ENCODE results near the gene BCAS2. TPM values are rescaled to one million over a fixed set of nuclear protein-coding genes. Genes with fewer than 3 reads are reported as not detected.

The BCAS2 gene
- total and polyA plus RNA-seq, 2 experiments from 2014 or later, result 26.2 to 66.1 TPM

DNA sequence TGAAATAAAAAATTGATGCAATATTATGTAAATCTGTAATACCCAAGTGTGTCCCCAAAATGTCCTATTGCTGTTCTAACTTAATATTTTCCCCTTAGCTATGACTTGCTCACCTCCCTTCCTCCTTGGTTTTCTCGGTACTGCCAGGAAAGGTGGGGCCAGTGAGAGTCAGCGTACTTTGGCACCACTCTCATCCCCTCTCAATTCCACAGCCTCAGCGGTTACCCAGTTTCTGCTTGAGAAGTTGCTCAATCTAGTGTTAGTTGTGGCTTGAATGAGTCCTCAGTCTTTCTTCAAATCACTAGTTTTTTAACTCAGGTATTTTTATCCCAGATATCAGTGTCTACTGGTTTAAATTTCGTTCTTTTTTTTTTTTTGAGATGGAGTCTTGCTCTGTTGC, 32.3 kb downstream of the BCAS2 start:
- H3K27me3 ChIP-seq, result no peaks in the 10 kb centered on the region
- no peaks in the 10 kb centered on the region for H3K4me1 ChIP-seq (ENCODE audit: low read depth)
- TF ChIP-seq, protein P1, sequence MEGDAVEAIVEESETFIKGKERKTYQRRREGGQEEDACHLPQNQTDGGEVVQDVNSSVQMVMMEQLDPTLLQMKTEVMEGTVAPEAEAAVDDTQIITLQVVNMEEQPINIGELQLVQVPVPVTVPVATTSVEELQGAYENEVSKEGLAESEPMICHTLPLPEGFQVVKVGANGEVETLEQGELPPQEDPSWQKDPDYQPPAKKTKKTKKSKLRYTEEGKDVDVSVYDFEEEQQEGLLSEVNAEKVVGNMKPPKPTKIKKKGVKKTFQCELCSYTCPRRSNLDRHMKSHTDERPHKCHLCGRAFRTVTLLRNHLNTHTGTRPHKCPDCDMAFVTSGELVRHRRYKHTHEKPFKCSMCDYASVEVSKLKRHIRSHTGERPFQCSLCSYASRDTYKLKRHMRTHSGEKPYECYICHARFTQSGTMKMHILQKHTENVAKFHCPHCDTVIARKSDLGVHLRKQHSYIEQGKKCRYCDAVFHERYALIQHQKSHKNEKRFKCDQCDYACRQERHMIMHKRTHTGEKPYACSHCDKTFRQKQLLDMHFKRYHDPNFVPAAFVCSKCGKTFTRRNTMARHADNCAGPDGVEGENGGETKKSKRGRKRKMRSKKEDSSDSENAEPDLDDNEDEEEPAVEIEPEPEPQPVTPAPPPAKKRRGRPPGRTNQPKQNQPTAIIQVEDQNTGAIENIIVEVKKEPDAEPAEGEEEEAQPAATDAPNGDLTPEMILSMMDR (IDR thresholded peaks at IDR 0.05; ENCODE audit: low read depth, low read length), result no peak
- no peaks in the 10 kb centered on the region for H3K9me3 ChIP-seq (ENCODE audit: low read depth)
- DNase-seq (ENCODE audit: low read depth in 1 of 2, low spot score in 1 of 2), result peak in 1 of 2 donors; percentile 29
- no peaks in the 10 kb centered on the region for H3K36me3 ChIP-seq
- H3K27ac ChIP-seq, result no peak overlapping the region
- no peak overlapping the region for H3K4me3 ChIP-seq

DNA sequence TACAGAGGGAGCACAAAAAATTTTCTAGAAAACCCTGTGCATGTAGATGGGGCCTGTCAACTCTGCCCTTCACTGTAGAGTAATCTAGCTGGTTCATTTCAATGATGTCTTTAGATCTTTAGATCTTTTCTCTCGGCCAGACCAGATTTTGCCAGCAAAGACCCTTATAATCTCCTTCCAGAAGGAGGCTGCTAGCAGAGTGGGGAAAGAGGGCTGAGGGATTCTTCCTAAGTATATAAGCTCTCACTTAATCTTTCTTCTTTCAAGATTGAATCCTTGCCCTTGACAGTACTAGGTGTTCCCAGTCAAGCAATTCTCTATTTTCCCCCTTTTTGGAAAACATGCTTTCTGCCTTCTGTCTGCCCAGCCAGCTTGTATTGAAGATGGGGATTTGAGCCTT, 34.3 kb downstream of the BCAS2 start:
- no peaks in the 10 kb centered on the region for H3K36me3 ChIP-seq
- TF ChIP-seq, protein P1 (IDR thresholded peaks at IDR 0.05; ENCODE audit: low read depth, low read length), result no peak
- no peaks in the 10 kb centered on the region for H3K9me3 ChIP-seq (ENCODE audit: low read depth)
- H3K27me3 ChIP-seq, result no peaks in the 10 kb centered on the region
- no peak overlapping the region for H3K4me3 ChIP-seq
- H3K4me1 ChIP-seq (ENCODE audit: low read depth), result no peaks in the 10 kb centered on the region
- DNase-seq (ENCODE audit: low read depth in 1 of 2, low spot score in 1 of 2), result no peak
- no peak overlapping the region for H3K27ac ChIP-seq

DNA sequence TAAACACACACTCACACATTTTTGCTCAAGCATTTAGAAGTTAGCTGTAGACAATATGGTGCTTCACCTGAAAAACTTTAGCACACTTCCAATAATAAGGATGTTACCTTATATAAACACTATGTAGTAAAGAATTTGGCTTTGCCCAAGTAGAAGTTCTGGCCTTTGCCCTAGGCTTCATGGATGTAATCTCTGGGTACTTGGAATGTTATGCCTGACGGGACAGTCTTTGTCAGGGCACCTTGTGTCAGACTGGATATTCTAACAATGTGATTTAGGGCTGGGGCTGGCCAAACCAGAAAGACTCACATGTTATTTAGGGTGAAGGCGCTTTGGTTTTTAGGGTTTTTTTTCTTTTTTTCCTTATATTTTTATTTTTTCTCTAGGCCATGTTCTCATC, 35.6 kb downstream of the BCAS2 start:
- H3K27me3 ChIP-seq, result no peaks in the 10 kb centered on the region
- H3K27ac ChIP-seq, result no peak overlapping the region
- no peak overlapping the region for H3K4me3 ChIP-seq
- H3K9me3 ChIP-seq (ENCODE audit: low read depth), result no peaks in the 10 kb centered on the region
- no peaks in the 10 kb centered on the region for H3K4me1 ChIP-seq (ENCODE audit: low read depth)
- no peak for DNase-seq (ENCODE audit: low read depth in 1 of 2, low spot score in 1 of 2)
- no peaks in the 10 kb centered on the region for H3K36me3 ChIP-seq
- TF ChIP-seq, protein P1 (IDR thresholded peaks at IDR 0.05; ENCODE audit: low read depth, low read length), result no peak

DNA sequence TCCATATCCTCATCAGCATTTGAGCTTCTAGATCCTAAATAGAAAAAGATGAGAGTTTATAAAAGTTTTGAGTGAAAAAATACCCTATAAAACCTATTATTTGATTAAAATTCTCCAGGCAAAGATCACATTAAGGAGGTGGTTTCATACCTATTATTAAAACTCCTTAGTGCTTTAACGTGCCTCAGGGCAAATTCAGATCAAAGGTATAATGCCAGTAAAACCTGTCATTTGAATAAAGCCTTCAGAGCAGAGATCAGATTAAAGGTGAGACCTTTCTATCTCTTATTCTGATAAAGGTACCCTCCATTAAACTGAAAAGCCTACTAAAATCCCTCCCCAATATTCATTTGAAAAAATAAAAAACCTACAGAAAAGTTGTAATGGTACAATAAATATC, 36.1 kb downstream of the BCAS2 start:
- H3K27me3 ChIP-seq, result no peaks in the 10 kb centered on the region
- H3K9me3 ChIP-seq (ENCODE audit: low read depth), result no peaks in the 10 kb centered on the region
- no peaks in the 10 kb centered on the region for H3K36me3 ChIP-seq
- H3K4me1 ChIP-seq (ENCODE audit: low read depth), result no peaks in the 10 kb centered on the region
- H3K27ac ChIP-seq, result no peak overlapping the region
- TF ChIP-seq, protein P1 (IDR thresholded peaks at IDR 0.05; ENCODE audit: low read depth, low read length), result no peak
- H3K4me3 ChIP-seq, result no peak overlapping the region
- no peak for DNase-seq (ENCODE audit: low read depth in 1 of 2, low spot score in 1 of 2)

DNA sequence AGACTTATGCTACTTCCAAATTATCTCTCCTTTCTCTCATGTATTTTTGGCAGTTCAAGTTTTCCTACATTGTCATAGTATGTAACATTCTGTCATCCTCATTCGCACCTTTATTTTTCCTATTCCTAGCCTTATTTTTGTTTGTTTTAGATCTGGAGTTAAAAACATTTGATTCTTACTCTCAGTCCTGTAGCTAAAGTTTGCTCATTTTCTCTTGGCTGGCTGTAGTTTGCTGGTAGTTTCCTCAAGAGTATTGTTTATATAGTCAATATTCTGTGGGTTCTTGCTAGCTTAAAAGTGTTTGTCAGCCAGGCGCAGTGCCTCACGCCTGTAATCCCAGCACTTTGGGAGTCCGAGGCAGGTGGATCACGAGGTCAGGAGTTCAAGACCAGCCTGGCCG, 40.6 kb downstream of the BCAS2 start:
- Histone ChIP-seq H3K27me3 (no peaks in the 10 kb centered on the region), H3K4me3 (no peak overlapping the region), H3K27ac (no peak overlapping the region), H3K36me3 (no peaks in the 10 kb centered on the region), H3K4me1 (ENCODE audit: low read depth) (no peaks in the 10 kb centered on the region), H3K9me3 (ENCODE audit: low read depth) (no peaks in the 10 kb centered on the region)
- DNase-seq (ENCODE audit: low read depth in 1 of 2, low spot score in 1 of 2), result no peak
- TF ChIP-seq, protein P1 (IDR thresholded peaks at IDR 0.05; ENCODE audit: low read depth, low read length), result no peak

DNA sequence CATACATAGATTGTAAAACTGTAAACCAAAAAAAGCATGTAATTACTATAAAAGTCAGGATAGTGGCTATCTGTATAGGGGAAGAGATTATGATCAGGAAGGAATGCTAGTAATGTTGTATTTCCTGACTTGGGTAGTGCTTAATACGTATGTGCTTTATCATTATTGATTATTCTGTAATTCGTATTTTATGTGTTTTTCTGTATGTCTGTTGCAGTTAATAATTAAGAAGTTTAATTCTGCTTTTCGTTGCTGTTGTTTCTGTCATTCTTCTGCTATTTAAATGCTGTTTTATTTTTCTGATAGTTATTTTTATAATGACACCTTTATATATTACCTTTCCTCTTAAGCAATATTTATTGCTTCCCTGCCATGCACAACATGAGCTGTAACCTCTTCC, 41.1 kb downstream of the BCAS2 start:
- Histone ChIP-seq H3K4me3 (no peak overlapping the region), H3K27ac (no peak overlapping the region), H3K27me3 (no peaks in the 10 kb centered on the region), H3K36me3 (no peaks in the 10 kb centered on the region), H3K9me3 (ENCODE audit: low read depth) (no peaks in the 10 kb centered on the region), H3K4me1 (ENCODE audit: low read depth) (no peaks in the 10 kb centered on the region)
- DNase-seq (ENCODE audit: low read depth in 1 of 2, low spot score in 1 of 2), result no peak
- TF ChIP-seq, protein P1 (IDR thresholded peaks at IDR 0.05; ENCODE audit: low read depth, low read length), result no peak
